Skeletal muscle tissue (tissue), 4 donors: ENCODE measurements around the gene CHST11. TPM values are rescaled to one million over a fixed set of nuclear protein-coding genes. Genes with fewer than 3 reads are reported as not detected.

ENCODE experiments used
- H3K27ac ChIP-seq: one replicate; pipeline ENCODE4 v1.7.0; 2013; ENCODE audit warnings: mild to moderate bottlenecking, low read depth, low read length, inconsistent platforms
- H3K27me3 ChIP-seq, 3 donors: one replicate each; pipeline ENCODE4 v1.7.0; 2013; ENCODE audit warnings: low read length in 3 of 3; ENCODE audit not compliant: control insufficient read depth in 3 of 3, insufficient read depth in 3 of 3
- H3K36me3 ChIP-seq, 3 donors: one replicate each; pipeline ENCODE4 v1.7.0; 2013; ENCODE audit warnings: low read length in 3 of 3; ENCODE audit not compliant: control insufficient read depth in 3 of 3, insufficient read depth in 3 of 3
- H3K4me1 ChIP-seq, 3 donors: one replicate each; pipeline ENCODE4 v1.7.0; 2013; ENCODE audit warnings: low read length in 3 of 3, mild to moderate bottlenecking in 3 of 3; ENCODE audit not compliant: control insufficient read depth in 3 of 3, insufficient read depth in 3 of 3
- H3K4me3 ChIP-seq, 3 donors: one replicate each; pipeline ENCODE4 v1.7.0; 2013; ENCODE audit warnings: low read length in 3 of 3
- H3K9ac ChIP-seq, 3 donors: one replicate each; pipeline ENCODE4 v1.7.0; 2013; ENCODE audit warnings: low read length in 3 of 3, mild to moderate bottlenecking in 3 of 3, moderate library complexity in 2 of 3, low read depth in 1 of 3
- H3K9me3 ChIP-seq, 3 donors: one replicate each; pipeline ENCODE4 v1.7.0; 2013; ENCODE audit warnings: low read length in 3 of 3; ENCODE audit not compliant: control insufficient read depth in 3 of 3
- total RNA-seq: library from RNA; depleted of rRNA; stranded (reverse); fragments of >200 nt; gene quantifications from one replicate; pipeline ENCODE4 v1.2.3, GENCODE V29; 2014
- donor health status: Osteomylitis.

The CHST11 gene
- total RNA-seq, 1 donor from 2014 or later = 2.1 TPM

GRCh38 chr12:104498211-104498801 lies 41.6 kb downstream of the CHST11 start:
- H3K4me1 ChIP-seq = peaks cover 0 to 5% (median 3%) of the 10 kb centered on the region in 3 donors
- no peaks in the 10 kb centered on the region for H3K36me3 ChIP-seq
- H3K27me3 ChIP-seq = no peaks in the 10 kb centered on the region
- no peak overlapping the region for H3K27ac ChIP-seq
- no peak overlapping the region for H3K9ac ChIP-seq
- H3K4me3 ChIP-seq = no peak overlapping the region
- no peaks in the 10 kb centered on the region for H3K9me3 ChIP-seq

GRCh38 chr12:104499668-104500332 lies 43.1 kb downstream of the CHST11 start:
- Histone ChIP-seq H3K27ac (no peak overlapping the region), H3K27me3 (peaks cover 0 to 2% (median 0%) of the 10 kb centered on the region in 3 donors), H3K9ac (no peak overlapping the region), H3K9me3 (no peaks in the 10 kb centered on the region), H3K4me3 (no peak overlapping the region), H3K4me1 (no peaks in the 10 kb centered on the region), H3K36me3 (no peaks in the 10 kb centered on the region)

GRCh38 chr12:104501115-104501514 lies 44.4 kb downstream of the CHST11 start:
- no peak overlapping the region for H3K9ac ChIP-seq
- H3K9me3 ChIP-seq = no peaks in the 10 kb centered on the region
- peaks cover 0 to 5% (median 0%) of the 10 kb centered on the region in 3 donors for H3K27me3 ChIP-seq
- H3K27ac ChIP-seq = no peak overlapping the region
- no peaks in the 10 kb centered on the region for H3K36me3 ChIP-seq
- no peak overlapping the region for H3K4me3 ChIP-seq
- H3K4me1 ChIP-seq = no peaks in the 10 kb centered on the region

- Histone ChIP-seq H3K36me3 (no peaks in the 10 kb centered on the region), H3K27me3 (peaks cover under 1 to 9% (median 1%) of the 10 kb centered on the region in 3 donors), H3K9me3 (no peaks in the 10 kb centered on the region), H3K4me3 (no peak overlapping the region), H3K27ac (no peak overlapping the region), H3K9ac (no peak overlapping the region), H3K4me1 (peaks cover 0 to 2% (median 0%) of the 10 kb centered on the region in 3 donors)
Observed at GRCh38 chr12:104501660-104502059, 44.9 kb downstream of the CHST11 start.

- H3K9ac ChIP-seq = no peak overlapping the region
- H3K4me1 ChIP-seq = peaks cover 0 to 5% (median 0%) of the 10 kb centered on the region in 3 donors
- H3K36me3 ChIP-seq = no peaks in the 10 kb centered on the region
- no peak overlapping the region for H3K27ac ChIP-seq
- peaks cover 4 to 9% (median 6%) of the 10 kb centered on the region in 3 donors for H3K27me3 ChIP-seq
- no peak overlapping the region for H3K4me3 ChIP-seq
- no peaks in the 10 kb centered on the region for H3K9me3 ChIP-seq
Observed at GRCh38 chr12:104502217-104502616, 45.5 kb downstream of the CHST11 start.

GRCh38 chr12:104502638-104503037 lies 45.9 kb downstream of the CHST11 start:
- no peak overlapping the region for H3K27ac ChIP-seq
- H3K36me3 ChIP-seq = no peaks in the 10 kb centered on the region
- H3K4me3 ChIP-seq = no peak overlapping the region
- H3K27me3 ChIP-seq = peaks cover 4 to 9% (median 6%) of the 10 kb centered on the region in 3 donors
- H3K9me3 ChIP-seq = no peaks in the 10 kb centered on the region
- H3K9ac ChIP-seq = no peak overlapping the region
- H3K4me1 ChIP-seq = peaks cover 0 to 5% (median 0%) of the 10 kb centered on the region in 3 donors

- peaks cover 4 to 9% (median 6%) of the 10 kb centered on the region in 3 donors for H3K27me3 ChIP-seq
- H3K36me3 ChIP-seq = no peaks in the 10 kb centered on the region
- peaks cover 0 to 5% (median 0%) of the 10 kb centered on the region in 3 donors for H3K4me1 ChIP-seq
- no peak overlapping the region for H3K27ac ChIP-seq
- H3K9me3 ChIP-seq = no peaks in the 10 kb centered on the region
- no peak overlapping the region for H3K4me3 ChIP-seq
- H3K9ac ChIP-seq = no peak overlapping the region
Observed at GRCh38 chr12:104503191-104503590, 46.4 kb downstream of the CHST11 start.

- no peaks in the 10 kb centered on the region for H3K9me3 ChIP-seq
- H3K27me3 ChIP-seq = peaks cover 4 to 9% (median 6%) of the 10 kb centered on the region in 3 donors
- H3K27ac ChIP-seq = no peak overlapping the region
- H3K36me3 ChIP-seq = no peaks in the 10 kb centered on the region
- no peak overlapping the region for H3K9ac ChIP-seq
- peaks cover 0 to 5% (median 0%) of the 10 kb centered on the region in 3 donors for H3K4me1 ChIP-seq
- no peak overlapping the region for H3K4me3 ChIP-seq
Observed at GRCh38 chr12:104504146-104504545, 47.4 kb downstream of the CHST11 start.

GRCh38 chr12:104505095-104505818 lies 48.5 kb downstream of the CHST11 start:
- peaks cover 0 to 9% (median 0%) of the 10 kb centered on the region in 3 donors for H3K4me1 ChIP-seq
- no peaks in the 10 kb centered on the region for H3K9me3 ChIP-seq
- H3K27me3 ChIP-seq = peaks cover 4 to 9% (median 6%) of the 10 kb centered on the region in 3 donors
- no peak overlapping the region for H3K27ac ChIP-seq
- no peaks in the 10 kb centered on the region for H3K36me3 ChIP-seq
- H3K4me3 ChIP-seq = no peak overlapping the region
- no peak overlapping the region for H3K9ac ChIP-seq
